Activated naive CD4-positive, alpha-beta T cell (primary cell): ENCODE data around the gene ST8SIA6.
"Not testable (repeated sequence)": the region's sequence is repeated elsewhere in the genome, so short reads cannot be mapped to it uniquely, and the experiment has no call there.

Experiments used
- DNase-seq, 4 experiments: peaks; one replicate each; lab custom pipeline; 2025; lab: John Stamatoyannopoulos, UW

ST8SIA6 gene

GRCh38 chr10:17343118-17343517 is 111.3 kb downstream of the ST8SIA6 start:
- DNase-seq: no peak

GRCh38 chr10:17340144-17340829 is 114.1 kb downstream of the ST8SIA6 start:
- no peak for DNase-seq

- no peak for DNase-seq
Measured at GRCh38 chr10:17335065-17335464, 119.3 kb downstream of the ST8SIA6 start.

- DNase-seq: no peak
Measured at GRCh38 chr10:17330501-17330900, 123.9 kb downstream of the ST8SIA6 start.

- no peak for DNase-seq
Measured at GRCh38 chr10:17326377-17326776, 128.0 kb downstream of the ST8SIA6 start.

- not testable (repeated sequence) for DNase-seq
Measured at GRCh38 chr10:17321957-17322356, 132.4 kb downstream of the ST8SIA6 start.

- DNase-seq: no peak
Measured at GRCh38 chr10:17316488-17317170, 137.8 kb downstream of the ST8SIA6 start.

GRCh38 chr10:17309435-17309834 is 145.0 kb downstream of the ST8SIA6 start:
- no peak for DNase-seq

- no peak for DNase-seq
Measured at GRCh38 chr10:17307123-17307522, 147.3 kb downstream of the ST8SIA6 start.

- DNase-seq: no peak
Measured at GRCh38 chr10:17292375-17292774, 162.0 kb downstream of the ST8SIA6 start.

- no peak for DNase-seq
Measured at GRCh38 chr10:17290226-17290625, 164.2 kb downstream of the ST8SIA6 start.

- no peak for DNase-seq
Measured at GRCh38 chr10:17289763-17290162, 164.6 kb downstream of the ST8SIA6 start.

- DNase-seq: no peak
Measured at GRCh38 chr10:17286562-17287550, 167.5 kb downstream of the ST8SIA6 start.

- DNase-seq: no peak
Measured at GRCh38 chr10:17282311-17282710, 172.1 kb downstream of the ST8SIA6 start.

- no peak for DNase-seq
Measured at GRCh38 chr10:17278607-17279240, 175.7 kb downstream of the ST8SIA6 start.

- no peak for DNase-seq
Measured at GRCh38 chr10:17276756-17277424, 177.5 kb downstream of the ST8SIA6 start.

GRCh38 chr10:17273403-17273802 is 181.0 kb downstream of the ST8SIA6 start:
- no peak for DNase-seq

GRCh38 chr10:17272648-17273047 is 181.7 kb downstream of the ST8SIA6 start:
- DNase-seq: no peak
